Activated CD4-positive, alpha-beta T cell treated with anti-CD3 and anti-CD28 coated beads, Interleukin-2, Interleukin-6, amounts not matched to agents 100 ng/mL and 50 ng/mL, durations not matched to agents 16 hours and 8 hours (primary cell): ENCODE measurements around the gene UCP1.

ENCODE experiments used
- DNase-seq: peaks from one replicate; pipeline ENCODE4 v3.0.0-alpha.2; 2020

Gene UCP1, protein sequence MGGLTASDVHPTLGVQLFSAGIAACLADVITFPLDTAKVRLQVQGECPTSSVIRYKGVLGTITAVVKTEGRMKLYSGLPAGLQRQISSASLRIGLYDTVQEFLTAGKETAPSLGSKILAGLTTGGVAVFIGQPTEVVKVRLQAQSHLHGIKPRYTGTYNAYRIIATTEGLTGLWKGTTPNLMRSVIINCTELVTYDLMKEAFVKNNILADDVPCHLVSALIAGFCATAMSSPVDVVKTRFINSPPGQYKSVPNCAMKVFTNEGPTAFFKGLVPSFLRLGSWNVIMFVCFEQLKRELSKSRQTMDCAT

GRCh38 chr4:140568507-140569306 lies at the start of gene UCP1:
Gene UCP1, minus strand, starts transcription at chr4:140568961. Its CDS starts 232 bp downstream, at chr4:140568729.
- DNase-seq = no peak

GRCh38 chr4:140617499-140618248 lies 48.9 kb upstream of the UCP1 start:
- DNase-seq = no peak

GRCh38 chr4:140615451-140615850 lies 46.7 kb upstream of the UCP1 start:
- DNase-seq = no peak

- DNase-seq = no peak
These were observed 43.6 kb upstream of the UCP1 start for GRCh38 chr4:140612357-140612756.

- no peak for DNase-seq
These were observed 43.1 kb upstream of the UCP1 start for GRCh38 chr4:140611854-140612253.

DNA sequence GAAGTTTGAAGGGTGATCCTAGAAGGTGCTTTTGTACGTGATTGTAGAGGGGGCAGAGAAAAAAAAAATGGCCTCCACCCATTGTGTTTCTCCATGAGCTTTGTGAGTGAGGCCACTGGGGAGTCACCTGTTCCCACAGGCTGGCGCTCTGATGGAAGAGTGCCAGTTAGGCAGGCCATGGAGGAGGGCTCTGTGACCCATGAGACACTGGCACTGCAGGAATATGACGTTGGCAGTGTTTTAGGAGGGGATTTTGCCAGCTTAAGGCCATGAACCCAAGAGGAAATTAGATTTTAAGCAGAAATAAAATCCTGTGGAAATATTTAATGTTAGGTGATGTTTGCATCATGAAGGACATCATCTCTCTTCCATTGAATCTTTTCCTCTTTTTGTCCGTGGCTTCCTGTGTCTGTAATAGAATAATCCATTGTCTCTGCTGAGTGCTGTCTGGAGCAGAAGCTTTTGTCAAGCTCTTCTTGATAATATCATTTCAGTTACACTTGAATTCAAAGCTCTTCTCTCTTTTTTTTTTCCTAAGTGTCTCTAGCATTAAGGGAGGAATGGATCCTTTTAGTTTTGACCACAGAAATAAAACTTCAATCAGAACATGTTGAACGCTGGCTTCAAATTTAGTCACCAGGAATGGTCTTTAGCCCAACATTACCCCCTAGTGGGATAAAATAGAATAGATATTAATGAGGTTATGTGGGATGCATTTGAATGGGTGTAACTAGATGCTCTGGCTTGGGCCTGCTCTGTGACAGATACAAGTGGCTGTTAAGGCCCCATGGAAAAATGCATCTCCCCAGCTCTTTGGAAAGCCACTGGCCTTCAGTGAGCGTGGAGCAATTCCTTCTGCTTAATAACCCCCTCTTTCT lies 41.0 kb upstream of the UCP1 start:
- DNase-seq = peak; percentile 49

DNA sequence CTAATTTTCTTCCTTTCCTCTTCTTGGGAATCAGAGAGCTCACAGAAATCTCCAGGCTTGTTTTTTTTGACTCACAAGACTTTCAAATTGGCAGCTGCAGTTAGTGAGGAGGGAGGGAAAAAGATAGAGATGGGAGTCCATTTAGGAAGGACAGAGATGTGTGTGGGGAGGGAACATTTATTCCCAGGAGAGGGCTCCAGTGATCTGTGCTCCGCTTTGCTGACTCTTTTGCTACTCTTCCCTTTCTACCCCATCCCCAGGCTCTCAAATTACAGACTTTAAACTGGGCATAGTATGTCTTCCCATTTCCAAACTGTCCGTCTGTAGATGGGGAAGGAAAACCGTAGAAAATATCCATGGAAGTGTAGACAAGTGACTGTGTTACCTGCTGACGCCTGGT lies 39.1 kb upstream of the UCP1 start:
- no peak for DNase-seq

DNA sequence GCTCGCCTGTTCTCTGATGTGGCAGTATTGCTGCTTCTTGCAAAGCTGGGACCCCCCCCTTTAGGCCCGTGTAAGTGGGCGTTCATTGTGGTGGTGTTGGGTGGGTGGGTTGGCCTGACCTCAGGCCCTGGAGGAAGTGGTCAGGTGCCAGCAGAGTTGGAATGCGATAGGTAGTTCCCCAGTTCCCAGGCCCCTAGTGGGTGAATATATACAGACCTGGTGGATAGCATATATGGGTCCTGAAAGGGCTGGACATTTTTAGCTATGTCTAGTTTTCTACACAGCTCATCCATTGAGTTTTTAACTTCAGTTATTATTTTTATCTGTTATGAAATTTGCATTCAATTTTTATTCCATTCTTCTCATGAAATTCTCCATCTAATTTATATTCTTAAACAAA lies 35.8 kb upstream of the UCP1 start:
- no peak for DNase-seq

- no peak for DNase-seq
These were observed 34.5 kb upstream of the UCP1 start for GRCh38 chr4:140603286-140603685.

GRCh38 chr4:140602714-140603113 lies 34.0 kb upstream of the UCP1 start:
- no peak for DNase-seq

GRCh38 chr4:140600408-140600807 lies 31.6 kb upstream of the UCP1 start:
- DNase-seq = no peak

- DNase-seq = peak; percentile 4
These were observed 26.3 kb upstream of the UCP1 start for GRCh38 chr4:140595065-140595464.

DNA sequence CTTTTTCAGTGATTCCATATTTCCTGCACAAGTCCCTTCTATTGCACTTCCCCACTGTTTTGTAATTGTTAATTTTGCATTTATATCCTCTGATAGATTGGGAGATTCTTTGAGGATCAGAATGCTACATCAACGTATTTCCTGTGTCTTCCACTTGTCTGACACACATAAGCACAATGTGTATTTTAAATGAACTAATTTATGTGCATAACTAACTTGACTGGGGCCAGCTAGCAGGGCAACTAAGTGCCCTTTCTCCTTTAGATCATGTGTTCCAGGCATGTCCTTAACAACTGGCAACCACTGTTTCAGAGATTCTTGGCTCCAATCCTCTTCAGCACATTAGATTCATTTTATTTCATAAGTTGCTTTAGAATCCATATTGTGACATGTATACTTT lies 15.7 kb upstream of the UCP1 start:
- no peak for DNase-seq

DNA sequence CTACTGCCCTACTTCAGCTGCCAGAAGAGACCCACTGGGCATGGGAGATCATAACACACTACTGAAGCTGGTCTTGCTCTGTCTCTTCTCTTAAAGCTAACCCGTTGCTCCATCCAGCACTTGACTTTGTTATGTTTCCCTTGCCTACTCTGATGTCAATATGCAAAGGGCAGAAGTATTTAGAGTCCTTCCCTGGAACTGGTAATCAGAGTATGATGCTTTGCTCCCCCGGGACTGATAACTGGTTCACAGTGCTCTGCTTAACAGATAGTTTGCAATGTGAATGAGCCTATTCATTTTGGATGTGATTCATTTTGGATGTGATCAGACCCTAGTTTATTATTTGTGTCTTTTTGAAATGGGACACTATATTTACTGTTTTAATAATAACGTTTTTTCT lies 12.3 kb upstream of the UCP1 start:
- DNase-seq = no peak

DNA sequence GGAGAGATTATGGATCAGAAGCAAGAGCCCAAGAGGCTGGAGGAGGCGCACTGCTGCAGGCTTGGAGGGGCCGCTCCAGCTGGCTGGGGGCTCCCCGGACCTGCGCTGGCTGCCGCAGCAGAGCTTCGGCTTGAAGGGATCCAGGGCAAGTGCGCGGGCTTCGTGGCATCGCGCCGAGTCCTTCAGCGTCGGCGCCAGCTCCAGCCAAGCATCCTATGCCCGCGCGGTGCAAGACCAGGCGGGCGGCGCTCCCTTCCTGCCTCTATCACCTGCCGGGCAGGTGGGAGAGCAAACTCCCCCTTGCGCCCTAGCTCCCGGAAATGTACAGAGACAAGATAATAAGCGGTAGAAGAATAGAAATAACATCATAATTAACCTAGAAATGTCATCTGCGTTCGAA lies 10.5 kb upstream of the UCP1 start:
- no peak for DNase-seq

GRCh38 chr4:140575489-140575888 lies 6.7 kb upstream of the UCP1 start:
- no peak for DNase-seq

GRCh38 chr4:140571620-140572019 lies 2.9 kb upstream of the UCP1 start:
- no peak for DNase-seq

GRCh38 chr4:140569307-140569638 lies 512 bp upstream of the UCP1 start:
- no peak for DNase-seq

- DNase-seq = no peak
These were observed 9.1 kb downstream of the UCP1 start for GRCh38 chr4:140559696-140560095.

DNA sequence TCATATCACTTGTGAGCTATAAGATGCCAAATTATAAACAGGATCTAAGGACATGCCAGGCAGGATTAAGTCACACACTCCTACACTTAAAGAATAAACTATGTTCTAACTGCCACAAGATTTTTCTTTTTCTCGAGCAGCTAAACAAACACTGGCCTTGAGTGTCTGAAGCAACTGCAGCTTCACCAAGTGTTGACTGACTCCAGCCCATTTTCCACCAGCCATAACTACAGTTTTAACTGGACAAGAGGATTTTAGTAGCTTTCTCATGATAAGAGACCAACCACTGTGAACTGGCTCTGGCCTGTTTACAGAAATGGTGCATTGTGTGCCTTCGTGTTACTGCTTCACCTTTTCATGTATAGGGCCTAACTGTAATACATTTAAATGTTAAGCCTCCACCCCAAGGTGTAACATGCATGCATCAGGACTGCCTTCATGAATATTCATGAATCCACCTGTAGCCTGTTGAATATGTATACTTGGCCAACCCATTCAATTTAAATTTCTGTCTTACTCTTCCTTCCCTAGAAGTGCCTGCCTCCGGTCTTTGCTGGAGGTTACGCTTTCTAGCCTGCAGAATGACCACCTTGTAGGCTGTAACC lies 10.8 kb downstream of the UCP1 start:
- no peak for DNase-seq

DNA sequence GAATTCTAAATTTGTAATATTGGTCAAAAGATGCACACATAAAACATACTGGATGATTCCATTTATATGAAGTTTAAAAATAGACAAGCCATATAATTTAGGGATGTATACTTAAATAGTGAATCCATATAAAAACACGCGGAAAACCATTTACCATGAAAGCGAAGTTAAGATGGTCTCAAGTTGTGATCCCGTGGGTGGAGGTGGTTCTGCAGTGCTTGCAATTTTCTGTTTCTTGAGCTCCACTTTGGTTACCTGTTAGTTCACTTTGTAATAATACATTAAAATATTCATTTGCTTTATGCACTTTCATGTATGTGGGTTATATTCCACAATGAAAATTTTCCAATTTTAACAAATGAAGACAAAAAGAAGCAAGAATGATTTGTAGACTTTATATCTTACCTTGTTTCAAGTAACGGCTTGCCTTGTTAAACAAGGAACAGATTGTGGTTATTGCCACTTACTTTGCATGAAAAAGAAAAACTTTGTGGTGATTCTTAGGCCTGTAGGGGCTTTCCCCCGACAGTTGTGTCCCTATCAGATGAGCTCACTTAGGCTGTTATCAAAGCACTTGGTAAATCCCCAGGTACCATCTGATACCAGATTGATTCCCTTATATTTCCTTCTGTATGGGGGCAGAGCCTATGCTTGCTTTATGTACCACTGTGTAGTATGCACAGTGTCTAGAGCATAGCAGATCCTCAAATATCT lies 12.2 kb downstream of the UCP1 start:
- DNase-seq = peak; percentile 64
